GM21737 (cell line): ENCODE results near the gene COPS3.

ENCODE experiments used
- ATAC-seq: cut with Tn5 transposase; IDR thresholded peaks from one replicate; pipeline ENCODE4 v1.9.1; 2021; ENCODE audit warnings: mild to moderate bottlenecking, moderate library complexity; ENCODE audit not compliant: unreplicated experiment

COPS3 gene

GRCh38 chr17:17196776-17197175 lies 84.3 kb downstream of the COPS3 start:
- no peak for ATAC-seq
